OCI-LY7 (cell line): ENCODE results near the gene MPRIP.

ENCODE experiments used
- CTCF ChIP-seq: fragments of 200-600 bp; sonication (generic); conservative IDR thresholded peaks from 2 replicates; pipeline ENCODE4 v1.5.1; 2014; ENCODE audit warnings: mild to moderate bottlenecking, antibody characterized with exemption, low read length, moderate library complexity, mixed read lengths
- EZH2phosphoT487 ChIP-seq: fragments of 200-600 bp; sonication (generic); IDR thresholded peaks from 2 replicates; pipeline ENCODE4 v1.6.1; 2018; ENCODE audit warnings: low read depth, borderline replicate concordance, mild to moderate bottlenecking, mixed run types, antibody characterized with exemption, low read length, moderate library complexity, mixed read lengths

- TF ChIP-seq CTCF (no peak), EZH2phosphoT487 (no peak)
Observed at GRCh38 chr17:17070931-17071330, 28.7 kb downstream of the MPRIP start.
